Measurements from ENCODE around the gene VASH1. TPM values are rescaled to one million over a fixed set of nuclear protein-coding genes. Genes with fewer than 3 reads are reported as not detected.

The VASH1 gene
- total RNA-seq, 6 donors from 2014 or later, result 12.0 to 53.5 (median 28.2) TPM

GRCh38 chr14:76736514-76736913, 24.8 kb upstream of the VASH1 start:
- H3K9me3 ChIP-seq, result peaks cover 0 to 12% (median 6%) of the 10 kb centered on the region in 4 donors
- H3K27me3 ChIP-seq, result no peaks in the 10 kb centered on the region
- DNase-seq (no peak), ATAC-seq (ENCODE audit: low FRiP score in 2 of 2) (no peak)
- H3K4me1 ChIP-seq, result no peaks in the 10 kb centered on the region
- TF ChIP-seq POLR2AphosphoS5 (IDR thresholded peaks at IDR 0.05) (no peak), CTCF (IDR thresholded peaks at IDR 0.05) (no peak), EP300 (IDR thresholded peaks at IDR 0.05) (no peak), POLR2A (IDR thresholded peaks at IDR 0.05) (no peak)
- H3K27ac ChIP-seq, result no peak overlapping the region
- no peaks in the 10 kb centered on the region for H3K36me3 ChIP-seq
- H3K4me3 ChIP-seq, result no peak overlapping the region

DNA sequence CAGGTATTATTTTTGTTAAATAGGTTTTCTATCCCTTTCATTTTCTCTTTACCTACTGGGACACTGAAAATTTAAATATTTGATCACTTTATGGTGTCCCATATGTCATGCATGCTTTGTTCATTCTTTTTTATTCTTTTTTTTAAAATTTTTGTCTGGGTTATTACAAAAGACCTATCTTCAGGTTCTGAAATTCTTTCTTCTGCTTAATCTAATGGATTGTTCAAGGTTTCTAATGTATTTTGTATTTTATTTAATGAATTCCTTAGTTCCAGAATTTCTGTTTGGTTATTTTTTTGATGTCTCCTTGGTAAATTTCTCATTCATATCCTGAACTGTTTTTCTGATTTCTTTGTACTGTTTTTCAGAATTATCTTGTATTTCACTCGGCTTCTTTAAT, 20.2 kb upstream of the VASH1 start:
- no peaks in the 10 kb centered on the region for H3K36me3 ChIP-seq
- no peaks in the 10 kb centered on the region for H3K4me1 ChIP-seq
- TF ChIP-seq POLR2A (IDR thresholded peaks at IDR 0.05), result no peak
- TF ChIP-seq POLR2AphosphoS5 (IDR thresholded peaks at IDR 0.05), result no peak
- no peak for TF ChIP-seq EP300 (IDR thresholded peaks at IDR 0.05)
- TF ChIP-seq CTCF (IDR thresholded peaks at IDR 0.05), result no peak
- WGBS, 2 donors, result 88 to 89% methylated on average over 1 of the region's 1 CpG
- ATAC-seq (ENCODE audit: low FRiP score in 2 of 2), result no peak
- H3K27ac ChIP-seq, result no peak overlapping the region
- no peak overlapping the region for H3K4me3 ChIP-seq
- DNase-seq, result no peak
- H3K9me3 ChIP-seq, result peaks cover 0 to 19% (median 6%) of the 10 kb centered on the region in 4 donors
- H3K27me3 ChIP-seq, result no peaks in the 10 kb centered on the region

- H3K9me3 ChIP-seq, result peaks cover 0 to 19% (median 6%) of the 10 kb centered on the region in 4 donors
- TF ChIP-seq POLR2A (IDR thresholded peaks at IDR 0.05), result no peak
- no peak for TF ChIP-seq POLR2AphosphoS5 (IDR thresholded peaks at IDR 0.05)
- no peak for TF ChIP-seq EP300 (IDR thresholded peaks at IDR 0.05)
- no peak for TF ChIP-seq CTCF (IDR thresholded peaks at IDR 0.05)
- no peak for ATAC-seq (ENCODE audit: low FRiP score in 2 of 2)
Observed at GRCh38 chr14:76742185-76742584, 19.1 kb upstream of the VASH1 start.

GRCh38 chr14:76742966-76743365, 18.3 kb upstream of the VASH1 start:
- Histone ChIP-seq H3K9me3 (peaks cover 0 to 19% (median 6%) of the 10 kb centered on the region in 4 donors), H3K4me3 (no peak overlapping the region), H3K4me1 (no peaks in the 10 kb centered on the region), H3K36me3 (no peaks in the 10 kb centered on the region), H3K27ac (no peak overlapping the region), H3K27me3 (no peaks in the 10 kb centered on the region)
- TF ChIP-seq EP300 (IDR thresholded peaks at IDR 0.05) (no peak), POLR2AphosphoS5 (IDR thresholded peaks at IDR 0.05) (no peak), POLR2A (IDR thresholded peaks at IDR 0.05) (no peak), CTCF (IDR thresholded peaks at IDR 0.05) (no peak)
- DNase-seq, result no peak
- peak in 1 of 2 donors; percentile 60 for ATAC-seq (ENCODE audit: low FRiP score in 2 of 2)
- WGBS, 2 donors, result 78 to 83% methylated on average over 7 of the region's 7 CpGs

More at GRCh38 chr14:76742185-76742584, 19.1 kb upstream of the VASH1 start:
- 73 to 94% methylated on average over 6 of the region's 6 CpGs for WGBS, 2 donors
- Histone ChIP-seq H3K4me3 (no peak overlapping the region), H3K36me3 (no peaks in the 10 kb centered on the region), H3K27me3 (no peaks in the 10 kb centered on the region), H3K4me1 (no peaks in the 10 kb centered on the region), H3K27ac (no peak overlapping the region)
- DNase-seq, result no peak

GRCh38 chr14:76752744-76753143, 8.5 kb upstream of the VASH1 start:
- Histone ChIP-seq H3K4me1 (no peaks in the 10 kb centered on the region), H3K27me3 (no peaks in the 10 kb centered on the region), H3K27ac (no peak overlapping the region), H3K36me3 (no peaks in the 10 kb centered on the region), H3K4me3 (no peak overlapping the region), H3K9me3 (no peaks in the 10 kb centered on the region)
- peak in 1 of 2 donors; percentile 46 for ATAC-seq (ENCODE audit: low FRiP score in 2 of 2)
- 70 to 75% methylated on average over 4 to 6 of the region's 6 CpGs for WGBS, 2 donors
- DNase-seq, result no peak
- TF ChIP-seq EP300 (IDR thresholded peaks at IDR 0.05) (no peak), CTCF (IDR thresholded peaks at IDR 0.05) (no peak), POLR2AphosphoS5 (IDR thresholded peaks at IDR 0.05) (no peak), POLR2A (IDR thresholded peaks at IDR 0.05) (no peak)
